SK-N-SH (cell line): Measurements from ENCODE around the gene ACAT2. TPM values are rescaled to one million over a fixed set of nuclear protein-coding genes. Genes with fewer than 3 reads are reported as not detected.

Experiments
- CTCF ChIA-PET: fragments of 300-600, 350-600 bp; formaldehyde crosslinking; extraction: SDS; loops from one replicate; lab custom pipeline; 2021; lab: Yijun Ruan, JAX
- POLR2A ChIA-PET: fragments of 350-600 bp; sonication (Branson Sonifier 250); formaldehyde crosslinking; extraction: SDS; loops from one replicate; lab custom pipeline; 2020; ENCODE audit warnings: antibody characterized with exemption, inconsistent platforms; lab: Yijun Ruan, JAX
- DNase-seq: peaks from one replicate; pipeline ENCODE4 v3.0.0; 2012
- H2AFZ ChIP-seq: fragments of 200-600 bp; sonication (generic); 2 replicates; pipeline ENCODE4 v1.8.1; 2016; ENCODE audit warnings: antibody characterized with exemption, mild to moderate bottlenecking, low read depth
- H3F3A ChIP-seq: fragments of 200-600 bp; sonication (generic); replicated peaks from 2 replicates; pipeline ENCODE3; 2016; ENCODE audit warnings: antibody characterized with exemption, mild to moderate bottlenecking; ENCODE audit not compliant: insufficient read depth
- H3K27ac ChIP-seq, 2 experiments: fragments of 200-500 bp in 1 of 2; fragments of 200-600 bp in 1 of 2; sonication (Bioruptor generic) in 1 of 2; sonication (generic), shearing (Covaris generic) in 1 of 2; 2 replicates each; pipeline versions ENCODE4 v1.5.1 to v1.6.1; 2014 to 2016; ENCODE audit warnings: low read depth in 2 of 2, inconsistent platforms in 1 of 2, low read length in 1 of 2, mild to moderate bottlenecking in 1 of 2, mixed read lengths in 1 of 2
- H3K27me3 ChIP-seq: fragments of 200-600 bp; sonication (generic), shearing (Covaris generic); 2 replicates; pipeline ENCODE4 v1.6.1; 2016; ENCODE audit warnings: mixed run types; ENCODE audit not compliant: insufficient read depth
- H3K36me3 ChIP-seq, 2 experiments: fragments of 200-500 bp in 1 of 2; fragments of 200-600 bp in 1 of 2; sonication (Bioruptor generic) in 1 of 2; sonication (generic) in 1 of 2; replicated peaks in 1 of 2; 2 replicates each; pipeline versions ENCODE3 to v1.5.1; 2014 to 2016; ENCODE audit warnings: low read length in 1 of 2, mild to moderate bottlenecking in 1 of 2; ENCODE audit not compliant: insufficient read depth in 2 of 2, control insufficient read depth in 1 of 2
- H3K4me1 ChIP-seq, 2 experiments: fragments of 200-500 bp in 1 of 2; fragments of 200-600 bp in 1 of 2; sonication (Bioruptor generic) in 1 of 2; sonication (generic), shearing (Covaris generic) in 1 of 2; 2 replicates each; pipeline versions ENCODE4 v1.5.1 to v1.6.1; 2014 to 2016; ENCODE audit warnings: low read depth in 1 of 2, low read length in 1 of 2, mixed run types in 1 of 2; ENCODE audit not compliant: insufficient read depth in 2 of 2, control insufficient read depth in 1 of 2
- H3K4me2 ChIP-seq: fragments of 200-600 bp; sonication (generic), shearing (Covaris generic); 2 replicates; pipeline ENCODE4 v1.6.1; 2017; ENCODE audit warnings: mixed run types
- H3K4me3 ChIP-seq, 2 experiments: fragments of 200-500 bp in 1 of 2; fragments of 200-600 bp in 1 of 2; sonication (Bioruptor generic) in 1 of 2; sonication (generic), shearing (Covaris generic) in 1 of 2; 2 replicates each; pipeline versions ENCODE4 v1.5.1 to v1.8.1; 2014 to 2016; ENCODE audit warnings: low read depth in 2 of 2, inconsistent platforms in 1 of 2, low read length in 1 of 2, mild to moderate bottlenecking in 1 of 2, mixed read lengths in 1 of 2, moderate library complexity in 1 of 2
- H3K79me2 ChIP-seq: fragments of 200-600 bp; sonication (generic); 2 replicates; pipeline ENCODE4 v1.8.1; 2017; ENCODE audit warnings: mild to moderate bottlenecking; ENCODE audit not compliant: insufficient read depth
- H3K9ac ChIP-seq: fragments of 200-600 bp; sonication (generic); 2 replicates; pipeline ENCODE4 v1.6.1; 2017; ENCODE audit warnings: mixed run types
- H3K9me2 ChIP-seq: fragments of 200-600 bp; sonication (generic); 2 replicates; pipeline ENCODE4 v1.6.1; 2017; ENCODE audit warnings: mixed run types
- H3K9me3 ChIP-seq: fragments of 200-600 bp; sonication (generic); 2 replicates; pipeline ENCODE4 v1.6.1; 2017; ENCODE audit warnings: mixed run types, mild to moderate bottlenecking, moderate library complexity
- H4K20me1 ChIP-seq: fragments of 200-600 bp; sonication (generic); 2 replicates; pipeline ENCODE4 v1.6.1; 2017; ENCODE audit warnings: mild to moderate bottlenecking, mixed run types; ENCODE audit not compliant: insufficient read depth
- CHD2 ChIP-seq: fragments of 150-350 bp; IDR thresholded peaks from 2 replicates; pipeline ENCODE4 v1.6.1; 2018; ENCODE audit warnings: low read length; ENCODE audit not compliant: partially characterized antibody
- CTCF ChIP-seq: fragments of 200-600 bp; sonication (generic); IDR thresholded peaks from 2 replicates; pipeline ENCODE4 v1.6.1; 2017; ENCODE audit warnings: antibody characterized with exemption, mild to moderate bottlenecking, moderate library complexity
- ELF1 ChIP-seq: IDR thresholded peaks from 2 replicates; pipeline ENCODE4 v1.4.0; 2012
- FOSL2 ChIP-seq: IDR thresholded peaks from 2 replicates; pipeline ENCODE4 v1.4.0; 2012; ENCODE audit warnings: low read depth, mild to moderate bottlenecking, moderate library complexity, borderline replicate concordance
- FOXM1 ChIP-seq: IDR thresholded peaks from 2 replicates; pipeline ENCODE4 v1.4.0; 2012; ENCODE audit warnings: low read depth, mild to moderate bottlenecking
- IRF3 ChIP-seq: fragments of 150-350 bp; IDR thresholded peaks from 2 replicates; pipeline ENCODE4 v1.6.1; 2016; ENCODE audit warnings: mild to moderate bottlenecking, low read depth, low read length
- JUND ChIP-seq: IDR thresholded peaks from 2 replicates; pipeline ENCODE4 v1.4.0; 2012
- MXI1 ChIP-seq: IDR thresholded peaks from 2 replicates; pipeline ENCODE4 v1.6.1; 2012; ENCODE audit warnings: mild to moderate bottlenecking, low read depth, low read length, improper control_type of control experiment
- NFIC ChIP-seq: IDR thresholded peaks from 2 replicates; pipeline ENCODE4 v1.4.0; 2012; ENCODE audit warnings: borderline replicate concordance
- NRF1 ChIP-seq: IDR thresholded peaks from 2 replicates; pipeline ENCODE4 v1.6.1; 2012; ENCODE audit warnings: low read depth, mild to moderate bottlenecking, low read length
- RAD21 ChIP-seq: IDR thresholded peaks from 2 replicates; pipeline ENCODE4 v1.6.1; 2012; ENCODE audit warnings: mild to moderate bottlenecking, low read length
- RCOR1 ChIP-seq: fragments of 150-350 bp; IDR thresholded peaks from 2 replicates; pipeline ENCODE4 v1.6.1; 2017; ENCODE audit warnings: antibody characterized with exemption, low read length
- RFX5 ChIP-seq: IDR thresholded peaks from 2 replicates; pipeline ENCODE4 v1.6.1; 2012; ENCODE audit warnings: mild to moderate bottlenecking, improper control_type of control experiment, low read length
- SIN3A ChIP-seq: IDR thresholded peaks from 2 replicates; pipeline ENCODE4 v1.6.1; 2012; ENCODE audit warnings: low read depth, mild to moderate bottlenecking, low read length, moderate library complexity, borderline replicate concordance
- TAF1 ChIP-seq: IDR thresholded peaks from 2 replicates; pipeline ENCODE4 v1.6.1; 2012; ENCODE audit warnings: low read depth, mild to moderate bottlenecking, low read length, moderate library complexity, borderline replicate concordance
- TCF12 ChIP-seq: IDR thresholded peaks from 2 replicates; pipeline ENCODE4 v1.4.0; 2012
- USF2 ChIP-seq: fragments of 150-350 bp; IDR thresholded peaks from 2 replicates; pipeline ENCODE4 v1.6.1; 2017; ENCODE audit warnings: antibody characterized with exemption, low read length, low read depth, borderline replicate concordance
- YY1 ChIP-seq: IDR thresholded peaks from 2 replicates; pipeline ENCODE4 v1.4.0; 2012; ENCODE audit warnings: low read depth, mild to moderate bottlenecking
- ZBTB33 ChIP-seq: IDR thresholded peaks from 2 replicates; pipeline ENCODE4 v1.4.0; 2012; ENCODE audit warnings: low read depth, borderline replicate concordance
- WGBS: methylation state at CpG from one replicate; pipeline ENCODE4 v1.1.6; 2017; ENCODE audit warnings: low lambda C conversion rate; 5-methylcytosine and 5-hydroxymethylcytosine counted together
- polyA plus RNA-seq, 3 experiments: library from polyadenylated mRNA; depleted of rRNA; stranded (reverse); fragments of >200 nt; gene quantifications; 2 replicates each; pipeline ENCODE4 v1.2.3, GENCODE V29; 2012

ACAT2 gene
- polyA plus RNA-seq, 1 of the 3 experiments (the other 2 are of a cell fraction), result 13.1 TPM

- H3K4me3 ChIP-seq, result no peak overlapping the region
- no peaks in the 10 kb centered on the region for H3K9me3 ChIP-seq
- no peak overlapping the region for H3K27ac ChIP-seq
- H2AFZ ChIP-seq, result no peak overlapping the region
- no peaks in the 10 kb centered on the region for H3K27me3 ChIP-seq
- DNase-seq, result no peak
- no peaks in the 10 kb centered on the region for H3K4me1 ChIP-seq
- no peaks in the 10 kb centered on the region for H3K36me3 ChIP-seq
- H3K9ac ChIP-seq, result no peak overlapping the region
- no peak for TF ChIP-seq USF2
- TF ChIP-seq, all 33 proteins: peak for 0
- Histone ChIP-seq H3K79me2 (no peaks in the 10 kb centered on the region), H3K9me2 (no peaks in the 10 kb centered on the region), H3F3A (no peaks in the 10 kb centered on the region), H4K20me1 (no peaks in the 10 kb centered on the region), H3K4me2 (no peak overlapping the region)
- ChIA-PET POLR2A (no interaction called here), CTCF (no interaction called here)
- 81% methylated on average over 3 of the region's 4 CpGs for WGBS
Observed at GRCh38 chr6:159809149-159809548, 47.3 kb downstream of the ACAT2 start.

GRCh38 chr6:159813781-159814180, 51.9 kb downstream of the ACAT2 start:
- H3K4me1 ChIP-seq, result no peaks in the 10 kb centered on the region; a peak in 1 of 4 replicates
- H3F3A ChIP-seq, result no peaks in the 10 kb centered on the region
- no peak overlapping the region for H3K4me2 ChIP-seq
- ChIA-PET CTCF (no interaction called here), POLR2A (no interaction called here)
- H3K27me3 ChIP-seq, result no peaks in the 10 kb centered on the region; the same call in 1 of the 2 replicates
- no peak overlapping the region for H3K9ac ChIP-seq
- H4K20me1 ChIP-seq, result no peaks in the 10 kb centered on the region
- no peak overlapping the region for H3K27ac ChIP-seq
- TF ChIP-seq RCOR1, result no peak
- TF ChIP-seq IRF3, result no peak
- TF ChIP-seq MXI1, result no peak
- TF ChIP-seq RFX5, result no peak
- no peak for TF ChIP-seq NFIC
- TF ChIP-seq JUND, result no peak
- TF ChIP-seq TCF12, result no peak
- no peaks in the 10 kb centered on the region for H3K36me3 ChIP-seq
- H3K9me3 ChIP-seq, result no peaks in the 10 kb centered on the region
- H3K79me2 ChIP-seq, result no peaks in the 10 kb centered on the region
- no peaks in the 10 kb centered on the region for H3K9me2 ChIP-seq
- 70% methylated on average over 9 of the region's 9 CpGs for WGBS
- no peak overlapping the region for H3K4me3 ChIP-seq
- no peak overlapping the region for H2AFZ ChIP-seq
- no peak for DNase-seq

- H3K4me1 ChIP-seq, result no peaks in the 10 kb centered on the region; a peak in 1 of 4 replicates
- H3F3A ChIP-seq, result no peaks in the 10 kb centered on the region
- H3K27me3 ChIP-seq, result no peaks in the 10 kb centered on the region; the same call in 1 of the 2 replicates
- H3K27ac ChIP-seq, result no peak overlapping the region
- H3K36me3 ChIP-seq, result no peaks in the 10 kb centered on the region
- no peaks in the 10 kb centered on the region for H3K9me3 ChIP-seq
- no peak overlapping the region for H3K4me3 ChIP-seq
- no peak overlapping the region for H3K9ac ChIP-seq
- POLR2A ChIA-PET, result no interaction called here
- no peak for DNase-seq
- H3K4me2 ChIP-seq, result no peak overlapping the region
- H2AFZ ChIP-seq, result no peak overlapping the region
- 68% methylated on average over 6 of the region's 6 CpGs for WGBS
- H4K20me1 ChIP-seq, result no peaks in the 10 kb centered on the region
- CTCF ChIA-PET, result no interaction called here
- no peaks in the 10 kb centered on the region for H3K9me2 ChIP-seq
- H3K79me2 ChIP-seq, result no peaks in the 10 kb centered on the region
- TF ChIP-seq YY1, result no peak
- TF ChIP-seq FOXM1, result no peak
- no peak for TF ChIP-seq NRF1
- TF ChIP-seq RAD21, result no peak
- TF ChIP-seq FOSL2, result no peak
- TF ChIP-seq JUND, result no peak
- no peak for TF ChIP-seq CHD2
- TF ChIP-seq ZBTB33, result no peak
- no peak for TF ChIP-seq TAF1
- no peak for TF ChIP-seq MXI1
- no peak for TF ChIP-seq CTCF
- no peak for TF ChIP-seq ELF1
- no peak for TF ChIP-seq SIN3A
- TF ChIP-seq TCF12, result no peak
Observed at GRCh38 chr6:159815410-159815809, 53.6 kb downstream of the ACAT2 start.
